ENCODE data around the gene RUNX3. TPM values are rescaled to one million over a fixed set of nuclear protein-coding genes. Genes with fewer than 3 reads are reported as not detected.

The RUNX3 gene
- total RNA-seq, 1 experiment from 2014 or later = 0.33 TPM

DNA sequence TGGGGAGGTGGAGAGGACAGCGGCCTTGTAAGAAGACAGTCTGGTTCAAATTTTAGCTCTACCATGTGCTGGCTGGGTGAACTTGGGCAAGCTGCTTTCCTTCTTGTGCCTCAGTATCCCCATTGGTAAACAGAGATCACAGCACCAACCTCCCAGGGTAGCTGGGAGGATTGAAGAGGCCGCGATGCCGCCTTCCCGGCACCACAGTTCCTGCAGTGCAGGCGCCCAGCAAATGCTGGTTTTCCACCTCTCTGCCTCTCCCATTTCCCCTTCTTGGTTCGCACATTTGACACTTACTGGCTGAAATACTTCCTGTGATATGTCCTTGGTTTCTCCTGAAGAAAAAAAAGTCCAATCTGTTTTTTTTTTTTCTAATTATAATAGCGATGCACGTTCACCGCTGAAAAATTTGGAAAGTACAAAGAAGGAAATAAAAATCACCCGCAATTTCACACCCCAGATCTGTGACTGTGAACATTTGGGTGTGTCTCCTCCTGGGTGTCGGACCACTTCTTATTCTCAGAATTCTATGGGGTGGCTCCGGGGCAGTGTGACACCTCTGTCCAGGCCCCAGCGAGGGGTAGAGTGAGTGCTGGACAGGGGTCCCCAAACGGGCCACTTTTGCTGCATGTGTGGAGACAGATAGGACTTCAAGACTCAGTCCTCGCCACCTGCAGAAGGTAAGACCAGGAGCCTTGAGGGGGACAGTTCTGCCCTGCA, 73.1 kb downstream of the RUNX3 start:
- no peaks in the 10 kb centered on the region for H3K9me3 ChIP-seq (ENCODE audit: control insufficient read depth, low read depth, low read length)
- no peak overlapping the region for H3K27ac ChIP-seq (ENCODE audit: insufficient read length, low read depth, low read length)
- no peaks in the 10 kb centered on the region for H4K20me1 ChIP-seq (ENCODE audit: control insufficient read depth, insufficient read depth, insufficient read length)
- no peaks in the 10 kb centered on the region for H3K23me2 ChIP-seq (ENCODE audit: insufficient read length, low read depth, low read length, poor library complexity, severe bottlenecking)
- no peaks in the 10 kb centered on the region for H3K79me2 ChIP-seq (ENCODE audit: insufficient read depth, low read length)
- no peak overlapping the region for H3K56ac ChIP-seq (ENCODE audit: insufficient read length, low read depth, low read length)
- no peak overlapping the region for H2AK5ac ChIP-seq (ENCODE audit: insufficient read length, low read length)
- Mint-ChIP-seq H3K27me3 (ENCODE audit: low read depth) (no peaks in the 10 kb centered on the region; the same call in none of the 2 replicates), H3K27ac (peak overlapping the region in 1 of 3 experiments; percentile 31; a peak in 1 of 7 replicates), H3K4me3 (no peak overlapping the region), H3K9me3 (no peaks in the 10 kb centered on the region), H3K4me1 (no peaks in the 10 kb centered on the region), H3K36me3 (ENCODE audit: insufficient read depth in 1 of 3, low read depth in 3 of 3) (no peaks in the 10 kb centered on the region)
- H3K27me3 ChIP-seq (ENCODE audit: insufficient read depth, low read length) = no peaks in the 10 kb centered on the region
- no peaks in the 10 kb centered on the region for H3K79me1 ChIP-seq (ENCODE audit: insufficient read depth, low read depth, low read length, poor library complexity, severe bottlenecking)
- H4K8ac ChIP-seq (replicated peaks; ENCODE audit: insufficient read length, low read depth, low read length) = no peak overlapping the region
- no peak overlapping the region for H2AFZ ChIP-seq (ENCODE audit: low read length)
- H2BK12ac ChIP-seq (ENCODE audit: insufficient read length, low read depth, low read length) = no peak overlapping the region
- H2BK20ac ChIP-seq (ENCODE audit: low read depth, low read length, poor library complexity, severe bottlenecking) = no peak overlapping the region
- H3K14ac ChIP-seq (ENCODE audit: insufficient read depth, low read length) = no peak overlapping the region
- no CpG with 5 or more reads among the region's 16 CpGs for WGBS (ENCODE audit: extremely low coverage, insufficient read length, low lambda C conversion rate)
- no peak overlapping the region for H4K5ac ChIP-seq (ENCODE audit: insufficient read length, low read depth, low read length)
- H2BK120ac ChIP-seq (ENCODE audit: low read depth, low read length, poor library complexity, severe bottlenecking) = no peak overlapping the region
- H3K9ac ChIP-seq (ENCODE audit: extremely low read depth, insufficient read length, low read length) = no peak overlapping the region
- TF ChIP-seq, protein P1, sequence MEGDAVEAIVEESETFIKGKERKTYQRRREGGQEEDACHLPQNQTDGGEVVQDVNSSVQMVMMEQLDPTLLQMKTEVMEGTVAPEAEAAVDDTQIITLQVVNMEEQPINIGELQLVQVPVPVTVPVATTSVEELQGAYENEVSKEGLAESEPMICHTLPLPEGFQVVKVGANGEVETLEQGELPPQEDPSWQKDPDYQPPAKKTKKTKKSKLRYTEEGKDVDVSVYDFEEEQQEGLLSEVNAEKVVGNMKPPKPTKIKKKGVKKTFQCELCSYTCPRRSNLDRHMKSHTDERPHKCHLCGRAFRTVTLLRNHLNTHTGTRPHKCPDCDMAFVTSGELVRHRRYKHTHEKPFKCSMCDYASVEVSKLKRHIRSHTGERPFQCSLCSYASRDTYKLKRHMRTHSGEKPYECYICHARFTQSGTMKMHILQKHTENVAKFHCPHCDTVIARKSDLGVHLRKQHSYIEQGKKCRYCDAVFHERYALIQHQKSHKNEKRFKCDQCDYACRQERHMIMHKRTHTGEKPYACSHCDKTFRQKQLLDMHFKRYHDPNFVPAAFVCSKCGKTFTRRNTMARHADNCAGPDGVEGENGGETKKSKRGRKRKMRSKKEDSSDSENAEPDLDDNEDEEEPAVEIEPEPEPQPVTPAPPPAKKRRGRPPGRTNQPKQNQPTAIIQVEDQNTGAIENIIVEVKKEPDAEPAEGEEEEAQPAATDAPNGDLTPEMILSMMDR (conservative IDR thresholded peaks at IDR 0.05) = no peak
- H3T11ph ChIP-seq (ENCODE audit: low read length) = no peak overlapping the region
- no peak overlapping the region for H3K23ac ChIP-seq (ENCODE audit: insufficient read length, low read depth, low read length)
- H3K18ac ChIP-seq (ENCODE audit: insufficient read length, low read depth, low read length) = no peak overlapping the region
- H2BK5ac ChIP-seq (ENCODE audit: insufficient read length, low read length) = no peak overlapping the region
- no peak overlapping the region for H3K4me2 ChIP-seq (ENCODE audit: insufficient read depth, insufficient read length, low read length)
- H4K91ac ChIP-seq (ENCODE audit: insufficient read length, low read depth, low read length) = no peak overlapping the region
- H3K4ac ChIP-seq (ENCODE audit: low read depth, low read length) = no peak overlapping the region
- no peak overlapping the region for H2BK15ac ChIP-seq (ENCODE audit: low read depth, low read length)
- no peak for DNase-seq
- H3K4me1 ChIP-seq (ENCODE audit: insufficient read depth, low read length) = no peaks in the 10 kb centered on the region

Data from H9 (cell line).